A375 (cell line): Measurements from ENCODE around the gene INTS12. TPM values are rescaled to one million over a fixed set of nuclear protein-coding genes. Genes with fewer than 3 reads are reported as not detected.

Experiments
- total RNA-seq: library from RNA; depleted of rRNA; stranded (reverse); fragments of >200 nt; shearing (Covaris generic); gene quantifications from 2 replicates; pipeline ENCODE4 v1.2.3, GENCODE V29; 2014; rRNA removed

The INTS12 gene
- total RNA-seq = 16.9 and 17.8 TPM in 2 replicates

GRCh38 chr4:105708181-105709080 lies at the start of gene INTS12, which contains the start of gene GSTCD:
INTS12 (minus strand) TSS chr4:105708689; CDS start chr4:105700005, 8,684 bp downstream.
GSTCD (plus strand) TSS chr4:105708784; CDS start chr4:105717614, 8,830 bp downstream.

Other genes with a start within 250 kb of the INTS12 start
- gene PPA2, start 234.6 kb downstream of the INTS12 start, total RNA-seq = 64.5 and 78.8 TPM in 2 replicates
- gene ARHGEF38, start 156.1 kb downstream of the INTS12 start, total RNA-seq = not detected in 2 replicates
- gene GSTCD, start 95 bp upstream of the INTS12 start, total RNA-seq = 12.8 and 16.4 TPM in 2 replicates
- gene NPNT, start 186.8 kb upstream of the INTS12 start, total RNA-seq = 0.11 TPM in 1 of 2 replicates, not detected in the other